Hematopoietic multipotent progenitor cell treated with erythropoietin and hydrocortisone succinate and interleukin-3 and kit ligand, for 4 days (in vitro differentiated cells): ENCODE measurements around the gene MAP7.
"Not testable (repeated sequence)": the region's sequence is repeated elsewhere in the genome, so short reads cannot be mapped to it uniquely, and the experiment has no call there.

Experiments
- DNase-seq: peaks from one replicate; pipeline ENCODE4 v3.0.0-alpha.2; 2015

MAP7 gene

DNA sequence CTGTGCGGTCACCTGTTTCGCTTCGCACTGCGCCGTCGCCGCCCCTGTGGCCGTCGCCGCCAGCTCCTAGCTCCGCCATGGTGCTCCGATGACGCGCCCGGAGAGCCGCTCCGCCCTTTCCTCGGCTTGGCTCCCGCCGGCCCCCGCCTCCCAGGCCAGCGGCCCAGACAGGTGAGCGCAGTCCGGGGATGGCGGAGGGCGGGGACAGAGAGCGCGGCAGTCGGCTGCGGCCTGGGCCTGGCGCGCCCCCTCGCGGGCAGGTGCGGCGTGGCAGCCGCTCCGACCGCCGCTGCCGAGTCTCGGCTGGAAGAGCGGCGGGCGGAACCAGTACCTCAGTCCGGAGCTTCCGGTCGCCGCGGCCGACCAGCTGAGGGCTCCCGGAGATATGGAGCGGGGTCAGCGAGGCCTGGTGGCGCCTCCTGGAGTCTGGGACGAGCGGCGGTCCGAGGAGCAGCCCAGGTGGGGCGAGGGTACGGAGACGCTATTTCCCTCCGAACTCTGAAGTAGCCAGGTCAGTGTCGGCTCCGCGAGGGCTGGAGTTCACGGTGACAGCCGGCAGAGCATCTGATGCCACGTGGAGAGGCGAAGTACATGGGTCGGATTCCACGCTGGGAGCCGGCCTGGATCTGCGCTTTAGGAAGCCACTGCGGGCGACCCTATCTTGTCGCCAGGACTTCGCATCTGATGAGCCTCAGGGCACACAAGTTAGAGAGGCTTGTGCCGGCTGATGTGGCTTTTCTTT is at the start of gene MAP7:
Gene MAP7 (minus strand): TSS at position 93 of the 742 bp plus-strand sequence. CDS start 14 bp downstream, at position 79.
- peak; percentile 73 for DNase-seq

DNA sequence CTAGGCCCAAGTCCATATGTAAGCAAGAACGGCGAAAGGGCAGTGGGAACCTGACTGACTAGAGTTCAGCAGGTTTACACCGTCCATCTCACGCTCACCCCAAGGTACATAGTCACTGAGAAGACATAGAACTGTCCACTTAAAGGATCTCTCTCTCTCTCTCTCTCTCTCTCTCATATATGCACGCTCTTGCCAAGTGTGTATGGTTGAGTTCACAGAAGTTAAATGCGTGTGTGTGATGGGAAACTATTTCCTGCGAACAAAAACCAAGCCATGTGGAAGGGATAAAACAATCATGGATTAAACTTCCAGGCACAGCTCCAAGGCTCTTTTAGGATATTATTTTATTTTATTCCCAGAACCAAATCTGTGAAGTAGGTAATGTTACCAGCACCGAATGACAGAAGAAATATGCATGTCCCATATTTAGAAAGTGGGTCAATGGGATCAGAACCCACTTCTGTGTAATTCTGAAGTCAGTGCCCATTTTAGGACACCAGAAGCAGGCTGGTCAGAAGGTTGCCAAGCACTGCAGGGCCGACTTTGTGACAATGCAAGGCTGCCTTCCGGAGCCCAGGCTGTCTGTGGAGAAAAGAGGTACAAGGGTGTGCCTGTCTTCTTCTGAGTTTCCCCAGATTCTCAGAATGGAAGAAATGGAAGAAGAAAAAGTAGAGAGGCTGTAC is 49.2 kb upstream of the MAP7 start:
- DNase-seq, result no peak

DNA sequence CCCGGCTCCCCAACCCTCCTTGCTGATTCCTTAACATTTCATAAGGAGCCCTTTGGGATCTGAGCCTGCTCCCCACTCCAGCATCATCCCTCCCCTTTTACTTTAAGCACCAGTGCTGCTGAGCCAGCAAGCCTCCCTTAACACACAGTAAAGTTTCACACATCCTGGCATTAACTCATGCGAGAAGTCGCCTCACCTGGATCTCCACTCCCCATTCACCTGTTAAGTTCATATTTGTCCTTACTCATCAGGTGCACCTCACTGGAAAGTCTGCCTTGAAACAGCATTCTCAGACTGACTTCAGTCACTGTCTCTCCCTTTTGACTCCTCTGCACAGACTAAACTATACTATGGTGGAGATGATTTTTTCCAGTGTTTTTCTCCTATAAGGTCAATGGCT is 47.8 kb upstream of the MAP7 start:
- no peak for DNase-seq

DNA sequence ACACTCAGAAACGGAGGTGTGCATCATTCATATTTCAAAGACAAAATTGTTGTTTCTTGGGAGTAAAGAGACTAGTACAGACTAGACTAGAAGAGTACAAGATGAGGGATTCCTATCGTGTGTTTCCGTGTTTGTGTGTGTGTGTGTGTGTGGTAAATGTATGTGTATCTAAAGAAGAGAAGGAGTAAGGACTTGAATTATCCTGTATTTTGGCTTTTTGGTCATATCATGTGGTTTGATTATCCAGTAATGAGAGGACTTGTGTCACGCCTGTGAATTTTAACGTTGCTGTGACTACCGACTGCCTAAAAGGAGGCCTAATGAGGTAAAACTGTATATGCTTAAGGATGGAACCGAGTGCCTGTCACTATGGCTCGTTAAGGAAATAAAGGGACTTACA is 44.4 kb upstream of the MAP7 start:
- DNase-seq, result no peak

DNA sequence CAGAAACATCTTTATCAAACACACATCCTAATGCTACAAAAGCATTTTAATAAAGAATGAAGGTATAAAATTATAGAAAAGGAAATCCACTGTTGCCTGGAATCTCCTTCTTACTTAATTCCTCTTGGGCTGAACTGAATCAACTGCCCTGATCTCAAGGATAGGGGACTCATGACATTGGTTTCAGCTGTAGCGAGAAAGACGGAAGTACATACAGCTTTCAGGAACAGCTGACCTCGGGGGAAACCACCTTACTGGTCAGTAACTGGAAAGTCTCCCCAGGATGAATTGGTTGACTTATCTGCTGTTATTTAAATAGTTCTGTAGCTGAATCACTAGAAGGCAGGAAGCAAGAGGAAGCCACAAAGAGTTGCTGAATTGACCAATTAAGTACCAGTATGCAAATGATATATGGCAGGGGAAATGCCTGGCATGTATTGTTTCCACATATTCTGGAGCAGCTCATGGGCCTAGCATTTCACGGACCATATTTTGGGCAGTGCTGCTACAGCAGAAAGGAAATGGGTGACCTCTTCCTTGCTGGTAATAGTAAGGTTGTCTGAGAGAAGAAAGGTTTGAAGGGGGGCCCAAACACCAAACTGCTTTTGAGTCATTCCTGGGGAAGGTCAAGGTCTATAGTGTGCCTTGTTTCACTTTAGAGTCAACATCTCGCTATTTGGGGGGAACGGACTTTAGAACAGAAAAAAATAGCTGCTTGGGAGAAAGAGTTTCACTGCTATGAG is 43.7 kb upstream of the MAP7 start:
- peak; percentile 94 for DNase-seq

DNA sequence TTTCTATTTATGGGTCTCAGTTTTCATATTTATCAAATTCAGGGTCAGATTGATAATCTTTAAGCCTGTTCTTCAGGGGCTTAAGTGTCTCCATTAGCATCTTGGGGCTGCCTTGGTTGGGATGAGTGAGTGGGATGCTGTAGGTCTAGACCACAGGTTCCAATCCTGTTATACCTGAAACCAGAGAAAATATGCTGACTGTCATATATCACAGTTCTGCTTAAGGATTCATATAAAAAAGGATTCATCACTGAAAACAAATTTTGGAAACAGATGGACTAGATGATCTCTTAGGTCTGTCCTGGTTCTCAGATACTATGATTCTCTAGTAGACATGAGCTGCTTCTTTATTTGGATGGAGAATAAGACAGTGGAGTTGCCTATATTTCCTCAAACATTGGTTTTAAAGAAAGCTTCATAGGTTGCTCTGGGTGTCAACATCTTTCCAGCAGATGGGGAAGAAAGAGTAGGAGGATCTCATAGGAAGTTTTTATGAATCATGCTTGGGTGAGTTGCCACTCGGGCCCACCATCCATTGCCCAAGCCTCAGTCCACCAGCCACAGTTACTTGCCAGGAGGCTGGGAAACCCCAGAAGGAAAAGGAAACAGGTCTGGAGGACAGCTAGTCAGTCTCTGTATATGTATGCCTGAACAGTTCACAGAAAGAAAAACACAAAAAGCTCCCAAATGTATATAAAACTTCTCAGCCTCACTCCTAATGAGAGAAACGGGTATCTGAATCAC is 42.9 kb upstream of the MAP7 start:
- no peak for DNase-seq

DNA sequence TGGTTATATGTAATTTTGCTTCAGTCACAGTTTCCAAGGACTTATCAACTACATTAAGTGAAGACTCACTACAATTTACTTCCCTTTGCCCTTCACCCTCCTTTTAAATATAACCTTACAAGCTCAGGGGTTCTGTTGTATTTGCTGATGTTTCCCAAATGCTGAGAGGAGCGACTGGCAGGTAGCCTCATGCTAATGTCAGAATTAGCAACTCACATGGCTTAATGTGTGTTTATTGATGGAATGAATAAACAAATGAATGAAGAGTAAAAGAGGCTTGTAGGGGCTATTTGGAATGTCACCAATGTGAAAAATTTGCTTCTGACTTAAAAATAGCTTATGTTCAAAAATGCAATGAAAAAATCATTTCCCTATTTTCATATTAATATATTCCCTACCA is 41.4 kb upstream of the MAP7 start:
- no peak for DNase-seq

DNA sequence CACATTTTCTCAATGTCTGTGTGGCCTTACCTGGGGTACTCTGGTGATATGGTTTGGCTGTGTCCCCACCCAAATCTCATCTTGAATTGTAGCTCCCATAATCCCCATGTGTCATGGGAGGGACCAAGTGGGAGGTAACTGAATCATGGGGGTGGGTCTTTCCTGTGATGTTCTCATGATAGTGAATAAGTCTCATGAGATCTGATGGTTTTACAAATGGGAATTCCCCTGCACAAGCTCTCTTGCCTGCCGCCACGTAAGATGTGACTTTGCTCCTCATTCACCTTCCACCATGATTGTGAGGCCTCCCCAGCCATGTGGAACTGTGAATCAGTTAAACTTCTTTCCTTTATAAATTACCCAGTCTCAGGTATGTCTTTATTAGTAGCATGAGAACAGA is 40.6 kb upstream of the MAP7 start:
- DNase-seq, result not testable (repeated sequence)

DNA sequence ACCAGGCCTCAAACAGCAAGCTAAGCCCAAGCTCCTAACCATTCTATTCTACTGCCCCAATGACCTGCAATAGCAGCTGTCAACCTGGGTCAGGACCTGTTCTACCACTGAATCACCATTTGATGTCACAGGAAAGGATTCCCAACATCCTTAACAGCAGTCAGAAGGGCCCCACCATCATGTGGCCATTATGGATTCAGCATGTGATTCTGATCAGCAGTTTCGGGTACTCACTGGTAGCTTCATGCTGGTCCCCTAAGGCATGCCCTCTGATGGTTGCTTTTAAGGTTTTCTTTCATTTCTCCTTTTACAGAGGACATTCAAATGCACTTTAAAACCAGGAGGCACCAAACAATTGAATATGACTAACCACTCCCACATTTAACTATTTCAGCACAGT is 37.3 kb upstream of the MAP7 start:
- DNase-seq, result no peak

DNA sequence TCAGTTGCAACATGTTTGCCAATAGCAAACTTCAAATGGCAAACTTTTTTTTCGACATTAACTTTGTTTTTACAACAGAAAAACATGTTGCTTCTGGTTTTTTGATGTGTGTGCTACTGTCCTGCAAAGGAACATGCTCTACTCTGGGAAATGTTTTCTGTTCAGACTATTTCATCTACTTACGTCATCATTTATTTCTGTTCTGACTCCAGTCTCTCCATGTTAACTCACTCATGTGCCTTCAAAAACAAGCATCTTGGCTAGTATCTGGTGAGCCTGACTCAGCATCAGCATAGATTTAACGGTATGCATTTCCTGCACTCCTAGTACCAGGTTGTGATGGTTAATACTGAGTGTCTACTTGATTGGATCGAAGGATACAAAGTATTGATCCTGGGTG is 36.1 kb upstream of the MAP7 start:
- DNase-seq, result no peak

DNA sequence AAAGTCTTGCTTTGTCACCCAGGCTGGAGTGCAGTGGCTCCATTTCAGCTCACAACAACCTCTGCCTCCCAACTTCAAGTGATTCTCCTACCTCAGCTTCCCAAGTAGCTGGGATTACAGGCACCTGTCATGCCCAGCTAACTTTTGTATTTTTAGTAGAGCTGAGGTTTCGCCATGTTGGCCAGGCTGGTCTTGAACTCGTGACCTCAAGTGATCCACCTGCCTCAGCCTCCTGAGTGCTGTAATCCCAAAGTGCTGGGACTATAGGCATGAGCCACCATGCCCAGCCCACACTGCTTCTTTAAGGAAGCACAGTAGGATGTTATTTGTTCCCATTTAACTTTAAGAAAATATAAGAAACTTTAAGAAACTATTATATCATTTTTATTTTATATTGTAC is 35.3 kb upstream of the MAP7 start:
- DNase-seq, result not testable (repeated sequence)

DNA sequence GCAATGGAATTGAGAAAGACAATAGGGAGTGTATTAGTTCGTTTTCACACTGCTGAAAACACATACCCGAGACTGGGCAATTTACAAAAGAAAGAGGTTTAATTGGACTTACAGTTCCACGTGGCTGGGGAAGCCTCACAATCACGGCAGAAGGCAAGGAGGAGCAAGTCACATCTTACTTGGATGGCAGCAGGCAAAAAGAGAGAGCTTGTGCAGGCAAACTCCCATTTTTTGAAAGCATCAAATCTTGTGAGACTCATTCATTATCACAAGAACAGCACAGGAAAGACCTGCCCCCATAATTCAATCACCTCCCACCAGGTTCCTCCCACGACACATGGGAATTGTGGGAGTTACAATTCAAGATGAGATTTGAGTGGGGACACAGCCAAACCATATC is 34.1 kb upstream of the MAP7 start:
- DNase-seq, result not testable (repeated sequence)

DNA sequence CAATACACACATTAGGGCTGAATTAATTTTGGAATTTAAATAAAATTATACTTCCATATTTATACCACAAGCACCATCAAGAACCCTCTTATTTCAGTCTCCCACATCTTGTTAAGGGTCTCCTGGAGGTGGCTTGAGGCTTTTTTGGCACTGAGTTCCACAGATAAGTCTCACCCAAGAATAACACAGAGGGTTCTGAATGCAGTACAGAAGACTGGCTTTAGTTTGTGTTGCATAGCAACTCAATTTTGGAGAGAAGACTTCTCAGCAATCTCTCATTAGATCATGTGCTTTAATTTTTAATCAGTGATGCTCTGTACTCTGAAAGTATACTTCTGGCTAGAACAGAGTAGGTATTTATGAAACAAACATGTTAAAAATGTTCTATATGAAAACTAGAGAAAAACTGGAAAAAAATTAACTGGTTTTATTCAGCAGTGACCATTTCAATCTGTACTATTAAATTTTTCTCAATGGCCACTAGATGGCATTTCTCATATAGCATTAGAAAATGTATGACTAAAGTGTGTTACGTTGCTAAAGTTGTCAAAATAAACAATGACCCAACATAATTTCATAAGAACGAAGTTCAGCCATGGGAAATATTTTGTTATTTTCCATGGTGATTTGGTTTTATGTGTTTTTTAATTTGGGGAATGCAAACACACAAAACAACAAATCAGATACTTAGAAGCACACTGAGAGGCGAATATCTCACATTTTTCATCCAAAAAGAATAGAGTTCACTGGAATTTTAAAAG is 32.7 kb upstream of the MAP7 start:
- DNase-seq, result peak; percentile 79

DNA sequence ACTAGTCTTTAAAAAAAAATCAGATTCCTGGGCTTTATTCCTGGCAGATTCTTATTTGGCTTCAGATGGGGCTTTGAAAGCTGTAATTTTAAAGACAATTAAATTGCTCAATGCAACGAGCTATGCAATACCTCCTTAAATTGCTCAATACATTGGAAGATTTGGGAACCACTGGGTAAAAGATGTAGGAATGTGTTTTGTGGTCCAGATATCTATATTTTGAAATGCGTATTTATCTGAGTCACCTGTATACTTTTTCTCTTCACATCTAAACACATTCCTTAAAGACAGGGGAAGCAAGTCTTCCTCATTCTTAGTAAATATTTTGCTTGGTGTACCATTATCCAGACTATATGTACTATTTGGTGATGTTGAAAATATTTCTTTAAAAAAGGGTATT is 29.6 kb upstream of the MAP7 start:
- DNase-seq, result no peak

DNA sequence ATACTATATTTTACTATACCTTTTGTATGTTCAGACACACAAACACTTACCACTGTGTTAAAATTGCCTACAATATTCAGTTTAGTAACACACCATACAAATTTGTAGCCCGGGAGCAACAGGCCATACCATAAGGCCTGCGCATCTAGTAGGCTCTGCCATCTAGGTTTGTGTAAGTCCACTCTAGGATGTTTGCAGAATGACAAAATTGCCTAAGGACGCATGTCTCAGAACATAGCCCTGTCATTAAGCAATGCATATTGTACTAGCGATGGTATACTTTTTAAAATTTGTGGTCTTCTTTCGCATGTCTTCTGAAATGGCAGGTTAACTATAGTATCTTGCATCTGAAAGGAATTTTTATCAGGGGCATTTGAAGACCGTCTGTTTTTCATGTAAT is 26.6 kb upstream of the MAP7 start:
- no peak for DNase-seq

DNA sequence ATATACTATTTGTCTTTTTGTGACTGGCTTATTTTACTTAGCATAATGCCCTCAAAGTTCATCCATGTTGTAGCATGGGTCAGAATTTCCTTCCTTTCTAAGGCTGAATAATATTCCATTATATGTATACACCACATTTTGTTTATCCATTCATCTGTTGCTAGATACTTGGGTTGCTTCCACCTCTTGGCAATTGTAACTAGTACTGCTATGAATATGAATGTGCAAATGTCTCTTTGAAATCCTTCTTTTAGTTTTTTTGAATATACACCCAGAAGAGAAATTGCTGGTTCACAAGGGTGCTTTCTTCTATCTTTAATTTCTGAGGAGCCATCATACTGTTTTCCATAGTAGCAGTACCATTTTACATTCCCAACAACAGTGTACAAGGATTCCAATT is 21.3 kb upstream of the MAP7 start:
- DNase-seq, result no peak

DNA sequence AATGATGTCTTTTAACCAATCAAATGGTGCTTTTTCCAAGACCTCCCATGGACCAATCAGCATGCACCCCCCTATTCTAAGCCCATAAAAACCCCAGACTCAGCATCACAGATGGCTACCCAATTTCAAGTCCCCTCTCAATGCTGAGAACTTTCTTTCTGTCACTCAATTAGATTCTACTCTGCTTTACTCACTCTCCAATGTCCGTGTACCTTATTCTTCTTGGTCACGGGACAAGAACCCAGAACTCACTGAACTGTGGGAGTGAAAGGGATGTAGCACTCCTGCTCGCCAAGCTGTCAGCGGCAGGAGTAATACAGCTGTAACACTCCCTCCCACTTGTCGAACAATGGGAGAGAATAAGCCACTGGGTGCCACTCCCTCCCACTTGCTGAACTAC is 20.8 kb upstream of the MAP7 start:
- no peak for DNase-seq

DNA sequence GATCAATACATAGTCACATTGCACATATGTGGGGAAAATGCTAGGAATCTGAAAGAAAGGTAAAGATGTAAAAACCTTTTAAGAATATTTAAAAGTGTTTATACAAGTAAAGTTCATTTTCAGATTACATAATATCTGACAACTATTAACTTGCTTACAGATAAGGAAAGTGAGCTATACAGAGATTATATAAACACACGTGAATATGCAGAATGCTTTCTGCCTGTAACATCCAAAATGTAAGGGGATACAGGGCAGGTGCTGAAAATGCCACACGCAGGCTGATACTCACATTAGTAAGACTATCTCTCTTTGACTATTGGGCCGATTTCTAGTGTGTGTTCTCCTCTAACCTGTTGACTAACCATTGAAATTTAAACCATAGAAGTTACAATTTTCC is 17.9 kb upstream of the MAP7 start:
- DNase-seq, result no peak

DNA sequence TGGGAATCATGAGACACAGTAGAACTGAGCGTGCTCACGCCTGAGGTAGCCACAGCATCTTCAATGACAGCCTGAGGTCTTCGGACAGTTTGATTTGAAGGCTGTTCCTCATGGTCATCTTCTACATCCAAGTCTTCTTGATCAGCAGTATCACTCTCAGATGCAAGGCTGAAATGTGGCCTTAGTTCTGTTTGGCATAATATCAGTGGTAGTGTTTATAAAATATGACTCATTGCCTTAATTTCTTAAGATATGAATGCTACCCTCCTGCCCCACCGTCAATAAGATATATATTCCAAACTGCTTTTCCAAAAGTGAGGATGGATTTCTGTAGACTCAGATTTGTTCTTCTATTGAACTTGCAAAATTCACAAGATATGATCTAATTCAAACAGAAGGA is 17.5 kb upstream of the MAP7 start:
- DNase-seq, result no peak

DNA sequence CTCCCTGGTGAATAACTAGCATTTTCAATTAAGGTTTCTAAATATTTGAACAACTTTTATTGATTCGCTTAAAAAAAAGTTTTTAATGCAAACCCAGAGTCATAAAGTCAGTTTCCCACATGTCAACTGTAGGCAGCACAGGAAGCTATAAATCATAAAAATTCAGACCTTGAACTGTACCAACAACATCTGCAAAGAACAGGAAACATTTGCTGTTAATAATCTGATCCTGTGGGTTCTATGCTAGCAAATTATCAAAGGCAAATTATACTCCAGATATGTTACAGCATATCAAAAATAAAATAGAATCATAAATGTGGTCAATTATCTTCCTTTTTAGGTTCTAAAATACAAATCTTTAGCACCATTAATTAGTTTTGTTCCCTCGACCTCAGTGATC is 16.6 kb upstream of the MAP7 start:
- peak; percentile 87 for DNase-seq

DNA sequence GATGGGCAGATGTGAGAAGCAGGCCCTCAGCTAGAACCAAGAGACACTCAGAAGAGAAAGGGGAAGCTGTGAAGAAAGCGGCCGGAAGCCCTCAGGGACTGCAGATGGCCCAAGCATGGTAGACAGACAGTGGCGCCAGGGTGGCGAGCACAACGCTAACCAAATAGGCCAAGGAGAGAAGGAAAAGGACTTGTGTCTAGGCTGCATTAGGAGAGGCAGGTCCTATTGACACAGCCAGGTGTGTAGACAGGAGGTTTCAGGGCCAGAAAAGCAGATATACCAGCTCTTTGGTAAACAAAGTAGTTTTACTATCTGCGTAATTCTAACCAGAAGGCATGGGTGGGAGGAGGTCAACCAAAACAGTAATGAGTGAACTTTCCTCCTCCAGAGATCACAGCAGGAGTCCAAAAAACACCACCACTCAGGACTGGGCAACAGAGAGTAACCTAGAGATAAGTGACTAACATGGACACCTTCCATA is 15.8 kb upstream of the MAP7 start:
- DNase-seq, result peak; percentile 90

DNA sequence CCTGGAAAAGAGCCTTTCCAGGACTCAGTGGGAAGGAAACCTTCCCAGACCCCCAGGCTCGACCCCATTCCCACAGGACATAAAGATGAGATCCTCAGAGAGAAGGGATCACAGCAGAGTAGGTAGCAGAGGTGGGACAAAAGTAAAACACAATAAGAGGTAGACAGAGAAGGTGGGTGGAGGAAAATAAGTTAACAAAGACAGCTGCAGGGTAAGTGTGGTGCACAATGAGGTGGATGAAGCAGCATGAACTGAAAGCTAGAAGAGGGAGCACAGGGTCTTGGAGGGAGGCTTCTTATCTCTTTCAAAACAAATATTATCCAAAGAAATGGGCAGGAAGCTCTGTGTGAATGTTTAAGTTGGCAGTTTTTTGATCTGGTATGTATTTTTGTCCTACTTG is 14.0 kb upstream of the MAP7 start:
- DNase-seq, result peak; percentile 50
